Measurements from ENCODE around the gene MTM1. TPM values are rescaled to one million over a fixed set of nuclear protein-coding genes. Genes with fewer than 3 reads are reported as not detected.

Gene MTM1
- polyA plus RNA-seq, 3 donors = 6.5 to 23.4 (median 17.0) TPM

GRCh38 chrX:150642423-150642822 lies 74.0 kb downstream of the MTM1 start:
- intact Hi-C loops (cut with micrococcal nuclease) = no loop called here
- DNase-seq = no peak
- H3K79me2 ChIP-seq (ENCODE audit: insufficient read depth, low read length) = no peaks in the 10 kb centered on the region
- Mint-ChIP-seq H3K27me3 (ENCODE audit: low read depth in 3 of 3) (peaks cover 0 to 4% (median 0%) of the 10 kb centered on the region in 3 donors), H3K4me3 (no peak overlapping the region), H3K36me3 (peaks cover 54 to 55% of the 10 kb centered on the region in 2 donors), H3K4me1 (no peaks in the 10 kb centered on the region), H3K9me3 (no peaks in the 10 kb centered on the region), H3K27ac (no peak overlapping the region)
- whole genome bisulfite sequencing (ENCODE audit: insufficient coverage) = no CpG with 5 or more reads among the region's 3 CpGs
- H3K4me1 ChIP-seq (ENCODE audit: control insufficient read depth in 1 of 2, insufficient read depth in 2 of 2, low read length in 2 of 2) = no peaks in the 10 kb centered on the region
- no peak overlapping the region for H3K4me2 ChIP-seq (replicated peaks; ENCODE audit: extremely low read depth, low read length, poor library complexity, severe bottlenecking)
- H3K36me3 ChIP-seq (replicated peaks in 1 of 2; ENCODE audit: control insufficient read depth in 1 of 2, insufficient read depth in 2 of 2, low read length in 2 of 2) = peaks cover 61 to 89% of the 10 kb centered on the region in 2 donors
- no peak overlapping the region for H2AFZ ChIP-seq (ENCODE audit: insufficient read depth, low read depth, low read length, poor library complexity, severe bottlenecking)
- no peak overlapping the region for H3K27ac ChIP-seq (ENCODE audit: low read depth in 1 of 2, low read length in 2 of 2)
- H3K4me3 ChIP-seq (replicated peaks in 1 of 3; ENCODE audit: low read depth in 2 of 3, low read length in 3 of 3) = no peak overlapping the region
- TF ChIP-seq CTCF (IDR thresholded peaks at IDR 0.05) = no peak
- H4K20me1 ChIP-seq (ENCODE audit: insufficient read depth, low read length) = no peaks in the 10 kb centered on the region
- no peaks in the 10 kb centered on the region for H3K27me3 ChIP-seq (ENCODE audit: control insufficient read depth in 2 of 2, insufficient read depth in 2 of 2, low read length in 2 of 2)
- H3K9ac ChIP-seq (ENCODE audit: insufficient read depth, low read length, poor library complexity, severe bottlenecking) = no peak overlapping the region
- no peaks in the 10 kb centered on the region for H3K9me3 ChIP-seq (replicated peaks in 1 of 2; ENCODE audit: control insufficient read depth in 1 of 2, insufficient read depth in 1 of 2, low read length in 2 of 2)

GRCh38 chrX:150643271-150643670 lies 74.8 kb downstream of the MTM1 start:
- Histone ChIP-seq H3K9me3 (replicated peaks in 1 of 2; ENCODE audit: control insufficient read depth in 1 of 2, insufficient read depth in 1 of 2, low read length in 2 of 2) (no peaks in the 10 kb centered on the region), H4K20me1 (ENCODE audit: insufficient read depth, low read length) (no peaks in the 10 kb centered on the region), H2AFZ (ENCODE audit: insufficient read depth, low read depth, low read length, poor library complexity, severe bottlenecking) (no peak overlapping the region), H3K4me2 (replicated peaks; ENCODE audit: extremely low read depth, low read length, poor library complexity, severe bottlenecking) (no peak overlapping the region), H3K27ac (ENCODE audit: low read depth in 1 of 2, low read length in 2 of 2) (no peak overlapping the region), H3K4me3 (replicated peaks in 1 of 3; ENCODE audit: low read depth in 2 of 3, low read length in 3 of 3) (no peak overlapping the region), H3K27me3 (ENCODE audit: control insufficient read depth in 2 of 2, insufficient read depth in 2 of 2, low read length in 2 of 2) (no peaks in the 10 kb centered on the region), H3K9ac (ENCODE audit: insufficient read depth, low read length, poor library complexity, severe bottlenecking) (no peak overlapping the region), H3K79me2 (ENCODE audit: insufficient read depth, low read length) (no peaks in the 10 kb centered on the region), H3K4me1 (ENCODE audit: control insufficient read depth in 1 of 2, insufficient read depth in 2 of 2, low read length in 2 of 2) (no peaks in the 10 kb centered on the region), H3K36me3 (replicated peaks in 1 of 2; ENCODE audit: control insufficient read depth in 1 of 2, insufficient read depth in 2 of 2, low read length in 2 of 2) (peaks cover 64 to 89% of the 10 kb centered on the region in 2 donors)
- Mint-ChIP-seq H3K4me3 (no peak overlapping the region), H3K36me3 (peaks cover 46 to 51% of the 10 kb centered on the region in 2 donors), H3K27me3 (ENCODE audit: low read depth in 3 of 3) (no peaks in the 10 kb centered on the region), H3K27ac (no peak overlapping the region), H3K9me3 (no peaks in the 10 kb centered on the region), H3K4me1 (no peaks in the 10 kb centered on the region)
- no CpG with 5 or more reads among the region's 1 CpG for WGBS (ENCODE audit: insufficient coverage)
- intact Hi-C loops (cut with micrococcal nuclease) = no loop called here
- no peak for DNase-seq
- TF ChIP-seq CTCF (IDR thresholded peaks at IDR 0.05) = no peak

All from CD14-positive monocyte (primary cell).